Measurements from ENCODE around the gene BORCS5.
A peak's percentile ranks its signal among the peaks of the same experiment; 100 is the strongest.

Gene BORCS5

GRCh38 chr12:12508612-12509011 lies 151.7 kb downstream of the BORCS5 start:
- no peak for TF ChIP-seq CTCF (IDR thresholded peaks at IDR 0.05; ENCODE audit: low read length, missing control alignments)

GRCh38 chr12:12510141-12510540 lies 153.3 kb downstream of the BORCS5 start:
- no peak for TF ChIP-seq CTCF (IDR thresholded peaks at IDR 0.05; ENCODE audit: low read length, missing control alignments)
- no peak overlapping the region for H3K4me3 ChIP-seq (replicated peaks; ENCODE audit: low read depth, low read length)
- peak; percentile 31 for DNase-seq (ENCODE audit: low read depth)

More at GRCh38 chr12:12508612-12509011, 151.7 kb downstream of the BORCS5 start:
- DNase-seq (ENCODE audit: low read depth), result peak; percentile 72
- H3K4me3 ChIP-seq (replicated peaks; ENCODE audit: low read depth, low read length), result no peak overlapping the region

GRCh38 chr12:12510551-12510950 lies 153.7 kb downstream of the BORCS5 start:
- H3K4me3 ChIP-seq (replicated peaks; ENCODE audit: low read depth, low read length), result no peak overlapping the region
- TF ChIP-seq CTCF (IDR thresholded peaks at IDR 0.05; ENCODE audit: low read length, missing control alignments), result no peak
- no peak for DNase-seq (ENCODE audit: low read depth)

GRCh38 chr12:12511021-12511783 lies 154.3 kb downstream of the BORCS5 start:
- H3K4me3 ChIP-seq (replicated peaks; ENCODE audit: low read depth, low read length), result no peak overlapping the region
- TF ChIP-seq CTCF (IDR thresholded peaks at IDR 0.05; ENCODE audit: low read length, missing control alignments), result no peak
- DNase-seq (ENCODE audit: low read depth), result no peak

GRCh38 chr12:12511895-12512711 lies 155.2 kb downstream of the BORCS5 start:
- no peak for DNase-seq (ENCODE audit: low read depth)
- TF ChIP-seq CTCF (IDR thresholded peaks at IDR 0.05; ENCODE audit: low read length, missing control alignments), result no peak
- no peak overlapping the region for H3K4me3 ChIP-seq (replicated peaks; ENCODE audit: low read depth, low read length)

GRCh38 chr12:12513416-12514006 lies 156.6 kb downstream of the BORCS5 start:
- DNase-seq (ENCODE audit: low read depth), result no peak
- no peak for TF ChIP-seq CTCF (IDR thresholded peaks at IDR 0.05; ENCODE audit: low read length, missing control alignments)
- H3K4me3 ChIP-seq (replicated peaks; ENCODE audit: low read depth, low read length), result no peak overlapping the region

All from fibroblast of pulmonary artery (primary cell).